Stimulated activated naive CD4-positive, alpha-beta T cell (primary cell): ENCODE measurements around the gene NAA35.
A peak's percentile ranks its signal among the peaks of the same experiment; 100 is the strongest.
"Not testable (repeated sequence)": the region's sequence is repeated elsewhere in the genome, so short reads cannot be mapped to it uniquely, and the experiment has no call there.

Source experiments
- DNase-seq, 6 experiments: peaks; one replicate each; lab custom pipeline; 2025; lab: John Stamatoyannopoulos, UW

NAA35 gene

GRCh38 chr9:85940832-85941621 lies at the start of gene NAA35:
NAA35 (plus strand) TSS chr9:85941146; CDS start chr9:85942160, 1,014 bp downstream.
- peak; percentile 96 to 99 (median 99) for DNase-seq

GRCh38 chr9:85892401-85892800 lies 48.5 kb upstream of the NAA35 start:
- DNase-seq, result no peak

- DNase-seq, result no peak
These were observed 45.3 kb upstream of the NAA35 start for GRCh38 chr9:85895685-85896084.

GRCh38 chr9:85897848-85898247 lies 43.1 kb upstream of the NAA35 start:
- DNase-seq, result no peak

- DNase-seq, result no peak
These were observed 42.6 kb upstream of the NAA35 start for GRCh38 chr9:85898332-85898731.

- DNase-seq, result no peak
These were observed 41.6 kb upstream of the NAA35 start for GRCh38 chr9:85899388-85899787.

GRCh38 chr9:85900504-85901201 lies 40.3 kb upstream of the NAA35 start:
- DNase-seq, result peak in 1 of 6 experiments; percentile 3

- no peak for DNase-seq
These were observed 36.0 kb upstream of the NAA35 start for GRCh38 chr9:85904975-85905374.

GRCh38 chr9:85905957-85906356 lies 35.0 kb upstream of the NAA35 start:
- DNase-seq, result no peak

- DNase-seq, result no peak
These were observed 31.6 kb upstream of the NAA35 start for GRCh38 chr9:85909390-85909789.

- DNase-seq, result no peak
These were observed 26.8 kb upstream of the NAA35 start for GRCh38 chr9:85914108-85914507.

GRCh38 chr9:85917756-85918155 lies 23.2 kb upstream of the NAA35 start:
- no peak for DNase-seq

GRCh38 chr9:85925493-85925892 lies 15.5 kb upstream of the NAA35 start:
- DNase-seq, result no peak

- DNase-seq, result no peak
These were observed 13.9 kb upstream of the NAA35 start for GRCh38 chr9:85927076-85927475.

GRCh38 chr9:85931495-85931894 lies 9.5 kb upstream of the NAA35 start:
- DNase-seq, result no peak

- not testable (repeated sequence) for DNase-seq
These were observed 5.0 kb upstream of the NAA35 start for GRCh38 chr9:85935950-85936349.

- no peak for DNase-seq
These were observed 593 bp upstream of the NAA35 start for GRCh38 chr9:85940275-85940831.

- peak in 2 of 6 experiments; percentile 27 to 51 for DNase-seq
These were observed 635 bp downstream of the NAA35 start for GRCh38 chr9:85941622-85941940.

- DNase-seq, result peak in 2 of 6 experiments; percentile 4 to 25
These were observed 1.3 kb downstream of the NAA35 start for GRCh38 chr9:85941966-85942912.

GRCh38 chr9:85942913-85943709 lies 2.2 kb downstream of the NAA35 start:
- DNase-seq, result no peak

GRCh38 chr9:85943757-85944430 lies 2.9 kb downstream of the NAA35 start:
- DNase-seq, result no peak
